CD14-positive monocyte (primary cell): ENCODE measurements around the gene MORC3. TPM values are rescaled to one million over a fixed set of nuclear protein-coding genes. Genes with fewer than 3 reads are reported as not detected.
"Not testable (repeated sequence)": the region's sequence is repeated elsewhere in the genome, so short reads cannot be mapped to it uniquely, and the experiment has no call there.

Experiments
- DNase-seq, 3 donors: peaks; one replicate each; pipeline ENCODE4 v3.0.0-alpha.2; 2011 to 2022
- H2AFZ ChIP-seq: 2 replicates; pipeline ENCODE4 v1.6.0; 2012; ENCODE audit warnings: mild to moderate bottlenecking, low read depth, low read length, inconsistent platforms; ENCODE audit not compliant: insufficient read depth, poor library complexity, severe bottlenecking
- H3K27ac ChIP-seq, 2 donors: 1 replicate in 1 of 2; 2 replicates in 1 of 2; pipeline ENCODE4 v1.5.1; 2012 to 2013; ENCODE audit warnings: low read length in 2 of 2, control low read depth in 1 of 2, inconsistent platforms in 1 of 2, low read depth in 1 of 2, mild to moderate bottlenecking in 1 of 2
- H3K27me3 ChIP-seq, 2 donors: one replicate each; pipeline versions ENCODE4 v1.6.0 to v1.6.1; 2011 to 2013; ENCODE audit warnings: low read length in 2 of 2; ENCODE audit not compliant: control insufficient read depth in 2 of 2, insufficient read depth in 2 of 2
- H3K36me3 ChIP-seq, 2 donors: replicated peaks in 1 of 2; 1 replicate in 1 of 2; 2 replicates in 1 of 2; pipeline versions ENCODE4 v1.5.1 to v1.6.1; 2012 to 2013; ENCODE audit warnings: low read length in 2 of 2, control low read depth in 1 of 2, inconsistent platforms in 1 of 2, mild to moderate bottlenecking in 1 of 2; ENCODE audit not compliant: insufficient read depth in 2 of 2, control insufficient read depth in 1 of 2
- H3K4me1 ChIP-seq, 2 donors: 1 replicate in 1 of 2; 2 replicates in 1 of 2; pipeline versions ENCODE4 v1.5.1 to v1.6.1; 2012 to 2013; ENCODE audit warnings: low read length in 2 of 2, control low read depth in 1 of 2, inconsistent platforms in 1 of 2, mild to moderate bottlenecking in 1 of 2, moderate library complexity in 1 of 2; ENCODE audit not compliant: insufficient read depth in 2 of 2, control insufficient read depth in 1 of 2
- H3K4me2 ChIP-seq: replicated peaks from 2 replicates; pipeline ENCODE3; 2012; ENCODE audit warnings: low read length, moderate library complexity, mild to moderate bottlenecking; ENCODE audit not compliant: poor library complexity, severe bottlenecking; ENCODE audit errors: extremely low read depth
- H3K4me3 ChIP-seq, 3 experiments: fragments of 200-600 bp in 1 of 3; sonication (generic) in 1 of 3; replicated peaks in 1 of 3; 1 replicate in 2 of 3; 2 replicates in 1 of 3; pipeline ENCODE4 v1.5.1; 2011 to 2013; ENCODE audit warnings: low read length in 3 of 3, mild to moderate bottlenecking in 3 of 3, control low read depth in 2 of 3, low read depth in 2 of 3, inconsistent platforms in 1 of 3, moderate library complexity in 1 of 3
- H3K79me2 ChIP-seq: 2 replicates; pipeline ENCODE4 v1.6.0; 2012; ENCODE audit warnings: mild to moderate bottlenecking, control low read depth, inconsistent platforms, low read length, moderate library complexity; ENCODE audit not compliant: insufficient read depth
- H3K9ac ChIP-seq: 2 replicates; pipeline ENCODE4 v1.6.0; 2017; ENCODE audit warnings: low read length, mild to moderate bottlenecking; ENCODE audit not compliant: insufficient read depth, poor library complexity, severe bottlenecking
- H3K9me3 ChIP-seq, 2 donors: replicated peaks in 1 of 2; 1 replicate in 1 of 2; 2 replicates in 1 of 2; pipeline versions ENCODE4 v1.5.1 to v1.6.1; 2012 to 2013; ENCODE audit warnings: low read length in 2 of 2, control low read depth in 1 of 2; ENCODE audit not compliant: control insufficient read depth in 1 of 2, insufficient read depth in 1 of 2
- H4K20me1 ChIP-seq: 2 replicates; pipeline ENCODE4 v1.6.0; 2012; ENCODE audit warnings: mild to moderate bottlenecking, low read length, control low read depth, moderate library complexity; ENCODE audit not compliant: insufficient read depth
- H3K27ac Mint-ChIP-seq, 7 donors: one replicate each; pipeline ENCODE4 v1.8.0; 2020; ENCODE audit warnings: mild to moderate bottlenecking in 7 of 7, mixed read lengths in 7 of 7, moderate library complexity in 6 of 7, inconsistent platforms in 2 of 7
- H3K27me3 Mint-ChIP-seq, 3 donors: one replicate each; pipeline ENCODE4 v1.8.0; 2021 to 2022; ENCODE audit warnings: low read depth in 3 of 3, mild to moderate bottlenecking in 3 of 3, mixed read lengths in 3 of 3, moderate library complexity in 3 of 3, inconsistent platforms in 1 of 3
- H3K36me3 Mint-ChIP-seq, 2 donors: one replicate each; pipeline ENCODE4 v1.8.0; 2020; ENCODE audit warnings: mixed read lengths in 2 of 2, inconsistent platforms in 1 of 2, mild to moderate bottlenecking in 1 of 2
- H3K4me1 Mint-ChIP-seq: one replicate; pipeline ENCODE4 v1.8.0; 2020; ENCODE audit warnings: mild to moderate bottlenecking, mixed read lengths
- H3K4me3 Mint-ChIP-seq, 2 donors: one replicate each; pipeline ENCODE4 v1.8.0; 2020; ENCODE audit warnings: mild to moderate bottlenecking in 2 of 2, mixed read lengths in 2 of 2, moderate library complexity in 1 of 2
- H3K9me3 Mint-ChIP-seq, 7 donors: one replicate each; pipeline ENCODE4 v1.8.0; 2020 to 2022; ENCODE audit warnings: mixed read lengths in 7 of 7, mild to moderate bottlenecking in 6 of 7, moderate library complexity in 6 of 7, inconsistent platforms in 2 of 7
- CTCF ChIP-seq: fragments of 200-600 bp; IDR thresholded peaks from one replicate; pipeline ENCODE4 v1.8.0; 2022; ENCODE audit warnings: antibody characterized with exemption, mild to moderate bottlenecking
- WGBS: methylation state at CpG from one replicate; pipeline ENCODE4 v1.1.5; 2013; ENCODE audit warnings: missing lambda C conversion rate; ENCODE audit not compliant: insufficient coverage; 5-methylcytosine and 5-hydroxymethylcytosine counted together
- intact Hi-C, 2 donors: fragments of 100-400 bp; cut with micrococcal nuclease; formaldehyde crosslinking; loops; one replicate each; pipeline versions ENCODE4 v1.15.0 to v1.15.1; 2023
- polyA plus RNA-seq, 3 donors: library from polyadenylated mRNA; depleted of rRNA in 1 of 3; unstranded in 2 of 3; stranded (reverse) in 1 of 3; fragments of 300-500 nt in 2 of 3; fragments of >200 nt in 1 of 3; fragmentation: Illumina TruSeq in 2 of 3; gene quantifications; 1 replicate in 2 of 3; 2 replicates in 1 of 3; pipeline ENCODE4 v1.2.3, GENCODE V29; 2012 to 2021

MORC3 gene
- polyA plus RNA-seq, 3 donors, result 16.3 to 27.6 (median 25.5) TPM

- Histone ChIP-seq H3K9ac (no peak overlapping the region), H3K27ac (no peak overlapping the region), H3K27me3 (no peaks in the 10 kb centered on the region), H3K9me3 (peaks cover 7 to 8% of the 10 kb centered on the region in 2 donors), H2AFZ (no peak overlapping the region), H3K4me1 (no peaks in the 10 kb centered on the region), H3K4me2 (no peak overlapping the region), H3K4me3 (no peak overlapping the region), H3K79me2 (no peaks in the 10 kb centered on the region), H3K36me3 (no peaks in the 10 kb centered on the region), H4K20me1 (no peaks in the 10 kb centered on the region)
- Mint-ChIP-seq H3K36me3 (peaks cover 0 to 1% of the 10 kb centered on the region in 2 donors), H3K4me3 (no peak overlapping the region), H3K9me3 (peaks cover 0 to 29% (median 15%) of the 10 kb centered on the region in 7 donors), H3K27me3 (peaks cover 0 to 4% (median 1%) of the 10 kb centered on the region in 3 donors), H3K4me1 (no peaks in the 10 kb centered on the region), H3K27ac (no peak overlapping the region)
- 100% methylated on average over 1 of the region's 6 CpGs for WGBS
- intact Hi-C loops, result no loop called here
- DNase-seq, result no peak
- no peak for TF ChIP-seq CTCF
Measured at GRCh38 chr21:36306872-36307534, 13.0 kb upstream of the MORC3 start.

- Mint-ChIP-seq H3K9me3 (peaks cover 0 to 29% (median 19%) of the 10 kb centered on the region in 7 donors), H3K36me3 (peaks cover 0 to 1% of the 10 kb centered on the region in 2 donors), H3K4me1 (no peaks in the 10 kb centered on the region), H3K27ac (no peak overlapping the region), H3K27me3 (peaks cover 0 to 6% (median 1%) of the 10 kb centered on the region in 3 donors), H3K4me3 (no peak overlapping the region)
- 90% methylated on average over 2 of the region's 7 CpGs for WGBS
- no peak overlapping the region for H3K9ac ChIP-seq
- H3K4me1 ChIP-seq, result no peaks in the 10 kb centered on the region
- TF ChIP-seq CTCF, result no peak
- intact Hi-C loops, result no loop called here
- no peak overlapping the region for H2AFZ ChIP-seq
- no peak overlapping the region for H3K27ac ChIP-seq
- no peak overlapping the region for H3K4me2 ChIP-seq
- H3K9me3 ChIP-seq, result peaks cover 7 to 8% of the 10 kb centered on the region in 2 donors
- H4K20me1 ChIP-seq, result no peaks in the 10 kb centered on the region
- DNase-seq, result no peak
- no peak overlapping the region for H3K4me3 ChIP-seq
- no peaks in the 10 kb centered on the region for H3K36me3 ChIP-seq
- H3K27me3 ChIP-seq, result no peaks in the 10 kb centered on the region
- H3K79me2 ChIP-seq, result no peaks in the 10 kb centered on the region
Measured at GRCh38 chr21:36310016-36310415, 10.0 kb upstream of the MORC3 start.

- H3K4me3 ChIP-seq, H3K27me3 Mint-ChIP-seq, DNase-seq, H3K9me3 ChIP-seq, H2AFZ ChIP-seq, H3K4me3 Mint-ChIP-seq, H4K20me1 ChIP-seq, H3K79me2 ChIP-seq, H3K36me3 Mint-ChIP-seq, H3K4me2 ChIP-seq, H3K36me3 ChIP-seq, H3K27me3 ChIP-seq, H3K4me1 ChIP-seq, H3K27ac Mint-ChIP-seq, H3K27ac ChIP-seq, intact Hi-C loops, H3K4me1 Mint-ChIP-seq, H3K9ac ChIP-seq: not testable (repeated sequence)
- no CpG with 5 or more reads among the region's 2 CpGs for WGBS
- H3K9me3 Mint-ChIP-seq, result peaks cover 0 to 22% (median 8%) of the 10 kb centered on the region in 7 donors
Measured at GRCh38 chr21:36313446-36313845, 6.6 kb upstream of the MORC3 start.
